ENCODE data around the gene PCGF1. TPM values are rescaled to one million over a fixed set of nuclear protein-coding genes. Genes with fewer than 3 reads are reported as not detected.

Gene PCGF1
- total RNA-seq, 4 donors from 2014 or later = 4.4 to 16.2 (median 14.7) TPM

- no peak for DNase-seq
- peaks cover 5 to 16% (median 14%) of the 10 kb centered on the region in 3 donors for H3K4me1 ChIP-seq
- H3K4me3 ChIP-seq = no peak overlapping the region
- peaks cover 0 to 21% (median 0%) of the 10 kb centered on the region in 4 donors for H3K27me3 ChIP-seq
- 89 to 92% methylated on average over 3 of the region's 3 CpGs for WGBS, 2 donors
- H3K36me3 ChIP-seq = no peaks in the 10 kb centered on the region
- no peaks in the 10 kb centered on the region for H3K9me3 ChIP-seq
- no peak for TF ChIP-seq POLR2A (IDR thresholded peaks at IDR 0.05)
- TF ChIP-seq CTCF (IDR thresholded peaks at IDR 0.05) = peak in 1 of 6 experiments; percentile 30
- no peak overlapping the region for H3K27ac ChIP-seq
- intact Hi-C loops (cut with DNase I) = no loop called here
Observed at GRCh38 chr2:74544634-74545033, 37.1 kb upstream of the PCGF1 start.

GRCh38 chr2:74542978-74543377 is 35.5 kb upstream of the PCGF1 start:
- H3K27me3 ChIP-seq = peaks cover 0 to 19% (median 0%) of the 10 kb centered on the region in 4 donors
- intact Hi-C loops (cut with DNase I) = no loop called here
- no peak for DNase-seq
- no peaks in the 10 kb centered on the region for H3K4me1 ChIP-seq
- WGBS, 2 donors = 73 to 83% methylated on average over 1 of the region's 1 CpG
- no peaks in the 10 kb centered on the region for H3K9me3 ChIP-seq
- H3K4me3 ChIP-seq = no peak overlapping the region
- H3K27ac ChIP-seq = no peak overlapping the region
- TF ChIP-seq POLR2A (IDR thresholded peaks at IDR 0.05) (no peak), CTCF (IDR thresholded peaks at IDR 0.05) (no peak)
- no peaks in the 10 kb centered on the region for H3K36me3 ChIP-seq

- WGBS, 2 donors = 50 to 61% methylated on average over 4 to 5 of the region's 5 CpGs
- H3K27ac ChIP-seq = peak overlapping the region in 1 of 4 donors; percentile 55
Observed at GRCh38 chr2:74540291-74540690, 32.8 kb upstream of the PCGF1 start.

GRCh38 chr2:74538881-74539339 is 31.4 kb upstream of the PCGF1 start:
- Histone ChIP-seq H3K27me3 (peaks cover 0 to 26% (median 0%) of the 10 kb centered on the region in 4 donors), H3K4me1 (peaks cover 0 to 8% (median 0%) of the 10 kb centered on the region in 3 donors), H3K9me3 (no peaks in the 10 kb centered on the region), H3K27ac (no peak overlapping the region), H3K36me3 (peaks cover 0 to under 1% (median 0%) of the 10 kb centered on the region in 3 donors), H3K4me3 (no peak overlapping the region)
- no peak for TF ChIP-seq CTCF (IDR thresholded peaks at IDR 0.05)
- no peak for TF ChIP-seq POLR2A (IDR thresholded peaks at IDR 0.05)
- intact Hi-C loops (cut with DNase I) = no loop called here
- 62 to 79% methylated on average over 6 to 7 of the region's 7 CpGs for WGBS, 2 donors
- no peak for DNase-seq

More at GRCh38 chr2:74540291-74540690, 32.8 kb upstream of the PCGF1 start:
- Histone ChIP-seq H3K27me3 (peaks cover 0 to 26% (median 0%) of the 10 kb centered on the region in 4 donors), H3K4me1 (peaks cover 0 to 8% (median 0%) of the 10 kb centered on the region in 3 donors), H3K36me3 (no peaks in the 10 kb centered on the region), H3K4me3 (no peak overlapping the region), H3K9me3 (no peaks in the 10 kb centered on the region)
- no peak for DNase-seq
- TF ChIP-seq CTCF (IDR thresholded peaks at IDR 0.05) = no peak
- no peak for TF ChIP-seq POLR2A (IDR thresholded peaks at IDR 0.05)
- intact Hi-C loops (cut with DNase I) = no loop called here

- Histone ChIP-seq H3K9me3 (no peaks in the 10 kb centered on the region), H3K4me1 (peaks cover 0 to 8% (median 0%) of the 10 kb centered on the region in 3 donors), H3K4me3 (no peak overlapping the region), H3K27me3 (peaks cover 0 to 26% (median 0%) of the 10 kb centered on the region in 4 donors), H3K27ac (no peak overlapping the region), H3K36me3 (peaks cover 0 to 18% (median 10%) of the 10 kb centered on the region in 3 donors)
- TF ChIP-seq POLR2A (IDR thresholded peaks at IDR 0.05) = no peak
- no peak for TF ChIP-seq CTCF (IDR thresholded peaks at IDR 0.05)
- 40 to 54% methylated on average over 3 of the region's 4 CpGs for WGBS, 2 donors
- intact Hi-C loops (cut with DNase I) = no loop called here
- DNase-seq = no peak
Observed at GRCh38 chr2:74537140-74537539, 29.6 kb upstream of the PCGF1 start.

Data from esophagus squamous epithelium (tissue), 5 donors.